Germinal center (tissue), 1 donor: Measurements from ENCODE around the gene SLC2A4.

ENCODE experiments used
- DNase-seq: peaks from one replicate; pipeline ENCODE4 v3.0.0; 2012; ENCODE audit warnings: mixed read lengths, low spot score

The SLC2A4 gene

DNA sequence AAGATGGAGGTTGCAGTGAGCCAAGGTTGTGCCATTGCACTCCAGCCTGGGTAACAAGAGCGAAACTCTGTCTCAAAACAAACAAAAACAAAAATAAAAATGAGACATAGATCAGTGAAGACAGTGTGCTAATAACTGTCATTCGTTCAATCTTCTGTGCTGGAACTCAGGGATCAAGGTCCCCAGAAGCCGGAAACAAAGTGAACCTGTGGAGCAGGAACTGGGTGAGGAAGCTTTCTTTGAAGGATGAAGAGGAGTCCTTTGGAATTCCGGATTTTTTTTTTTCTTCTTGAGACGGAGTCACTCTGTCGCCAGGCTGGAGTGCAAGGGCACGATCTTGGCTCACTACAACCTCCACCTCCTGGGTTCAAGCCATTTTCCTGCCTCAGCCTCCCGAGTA, 2.1 kb upstream of the SLC2A4 start:
- DNase-seq = no peak

DNA sequence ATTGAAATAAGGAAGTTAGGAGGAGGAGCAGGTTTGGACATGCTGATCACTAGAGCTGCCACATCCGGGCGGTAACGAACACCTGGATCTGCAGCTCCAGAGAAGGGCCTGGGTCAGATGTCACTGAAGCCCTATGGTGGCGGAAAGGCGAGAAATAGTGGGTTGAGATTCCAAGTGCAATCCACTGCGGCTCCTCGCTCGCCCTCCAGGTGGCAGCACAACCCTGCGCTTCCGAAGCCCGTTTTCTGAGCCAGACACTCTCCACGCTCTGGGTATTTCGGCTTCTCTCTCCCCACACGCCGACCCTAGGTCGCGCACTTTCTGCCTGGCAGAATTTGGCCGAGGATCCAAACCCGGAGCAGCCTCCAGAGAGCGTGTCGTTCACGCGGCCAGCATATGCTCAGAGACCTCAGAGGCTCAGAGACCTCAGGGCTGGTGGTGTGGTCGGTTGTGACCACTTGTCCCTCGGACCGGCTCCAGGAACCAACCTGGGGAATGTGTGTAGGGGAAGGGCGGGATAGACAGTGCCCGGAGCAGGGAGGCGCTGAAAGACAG, 922 bp upstream of the SLC2A4 start:
- DNase-seq = peak; percentile 87

DNA sequence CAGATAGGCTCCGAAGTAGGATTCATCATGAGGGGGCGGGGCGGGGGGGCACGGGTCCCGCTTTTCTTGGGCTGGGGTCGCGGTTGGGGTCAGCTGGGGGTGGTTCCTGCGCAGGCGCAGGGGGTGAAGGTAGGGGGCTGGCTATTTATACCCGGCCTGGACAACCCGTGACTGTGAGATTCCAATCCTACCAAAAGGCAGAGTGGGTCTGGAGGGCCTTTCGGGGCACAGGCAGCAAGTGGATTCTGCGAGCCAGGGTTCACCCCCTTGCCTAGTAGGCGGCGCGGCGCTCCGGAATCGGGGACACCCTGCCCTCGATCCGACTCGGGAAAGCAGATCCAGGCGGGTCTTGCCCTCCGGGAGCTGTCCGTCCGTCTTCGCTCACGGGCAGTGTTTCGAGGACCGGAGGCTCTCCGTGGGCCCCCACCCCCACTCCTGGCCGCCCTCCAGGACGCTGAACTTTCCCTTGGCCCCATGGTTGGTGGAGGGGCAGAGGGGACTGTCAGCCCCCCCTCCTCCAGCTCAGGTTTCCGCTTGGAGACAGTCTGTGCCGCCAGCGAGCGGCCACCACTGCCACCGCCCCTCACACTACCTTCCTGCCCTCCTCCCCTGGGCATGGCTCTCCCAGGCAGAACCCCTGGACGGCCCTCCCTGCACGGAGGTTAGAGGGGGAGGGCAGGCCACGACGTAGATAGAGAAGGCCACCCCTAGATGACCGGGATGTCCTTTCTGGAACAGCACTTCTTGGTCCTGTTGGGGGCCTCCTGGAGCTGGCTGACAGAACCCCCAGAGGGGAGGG, 634 bp downstream of the SLC2A4 start:
- DNase-seq = no peak

DNA sequence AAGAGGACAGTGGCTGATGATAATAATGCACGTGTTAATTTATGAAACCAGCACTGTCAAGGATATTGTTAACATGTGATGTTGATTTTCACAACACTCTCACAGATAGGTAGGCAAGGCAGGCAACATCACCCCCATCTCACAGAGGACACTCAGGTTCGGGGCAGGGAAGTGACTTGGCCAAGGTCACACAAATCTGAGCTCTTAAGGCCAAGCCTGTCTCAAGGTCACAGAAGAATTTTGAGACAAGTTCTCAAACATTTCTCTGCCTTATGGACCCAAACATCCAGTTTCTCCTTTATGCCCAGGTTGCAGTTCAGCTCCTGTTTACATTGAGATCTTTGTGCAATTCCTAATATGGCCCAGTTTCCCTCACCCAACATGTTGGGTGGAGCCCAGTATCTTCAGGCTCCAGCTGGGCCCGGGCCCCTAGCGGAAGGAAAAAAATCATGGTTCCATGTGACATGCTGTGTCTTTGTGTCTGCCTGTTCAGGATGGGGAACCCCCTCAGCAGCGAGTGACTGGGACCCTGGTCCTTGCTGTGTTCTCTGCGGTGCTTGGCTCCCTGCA, 1.3 kb downstream of the SLC2A4 start:
- no peak for DNase-seq

DNA sequence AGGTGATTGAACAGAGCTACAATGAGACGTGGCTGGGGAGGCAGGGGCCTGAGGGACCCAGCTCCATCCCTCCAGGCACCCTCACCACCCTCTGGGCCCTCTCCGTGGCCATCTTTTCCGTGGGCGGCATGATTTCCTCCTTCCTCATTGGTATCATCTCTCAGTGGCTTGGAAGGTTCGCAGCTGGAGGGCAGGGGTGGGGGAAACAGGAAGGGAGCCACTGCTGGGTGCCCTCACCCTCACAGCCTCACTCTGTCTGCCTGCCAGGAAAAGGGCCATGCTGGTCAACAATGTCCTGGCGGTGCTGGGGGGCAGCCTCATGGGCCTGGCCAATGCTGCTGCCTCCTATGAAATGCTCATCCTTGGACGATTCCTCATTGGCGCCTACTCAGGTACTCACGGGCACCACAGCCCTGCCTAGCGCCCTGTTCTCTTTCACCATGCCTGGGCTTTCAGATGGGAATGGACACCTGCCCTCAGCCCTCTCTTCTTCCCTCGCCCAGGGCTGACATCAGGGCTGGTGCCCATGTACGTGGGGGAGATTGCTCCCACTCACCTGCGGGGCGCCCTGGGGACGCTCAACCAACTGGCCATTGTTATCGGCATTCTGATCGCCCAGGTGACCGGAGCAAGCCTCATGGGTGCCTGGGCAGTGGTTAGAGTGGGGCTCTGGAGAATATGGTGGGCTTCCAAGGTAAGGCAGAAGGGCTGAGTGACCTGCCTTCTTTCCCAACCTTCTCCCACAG, 2.1 kb downstream of the SLC2A4 start:
- no peak for DNase-seq

DNA sequence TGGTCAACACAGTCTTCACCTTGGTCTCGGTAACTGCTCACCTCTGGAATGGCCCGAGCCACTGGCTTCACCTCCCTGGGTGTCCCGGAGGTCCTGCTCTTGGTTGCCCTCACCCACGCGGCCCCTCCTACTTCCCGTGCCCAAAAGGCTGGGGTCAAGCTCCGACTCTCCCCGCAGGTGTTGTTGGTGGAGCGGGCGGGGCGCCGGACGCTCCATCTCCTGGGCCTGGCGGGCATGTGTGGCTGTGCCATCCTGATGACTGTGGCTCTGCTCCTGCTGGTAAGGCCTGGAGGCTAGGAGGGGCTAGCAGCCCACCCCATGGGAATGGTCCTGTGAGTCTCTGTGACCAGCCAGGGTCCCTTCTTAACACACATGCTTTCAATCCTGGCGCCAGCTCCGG, 3.4 kb downstream of the SLC2A4 start:
- no peak for DNase-seq

DNA sequence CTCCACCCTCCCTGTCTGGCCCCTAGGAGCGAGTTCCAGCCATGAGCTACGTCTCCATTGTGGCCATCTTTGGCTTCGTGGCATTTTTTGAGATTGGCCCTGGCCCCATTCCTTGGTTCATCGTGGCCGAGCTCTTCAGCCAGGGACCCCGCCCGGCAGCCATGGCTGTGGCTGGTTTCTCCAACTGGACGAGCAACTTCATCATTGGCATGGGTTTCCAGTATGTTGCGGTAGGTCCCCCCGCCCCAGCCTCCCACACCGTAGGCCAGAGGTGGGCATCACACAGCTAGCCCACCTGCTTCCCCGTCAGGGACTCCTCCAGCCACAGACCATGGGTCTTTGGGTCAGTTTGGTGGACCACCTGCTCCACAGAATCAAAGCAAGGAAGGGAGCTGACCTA, 4.2 kb downstream of the SLC2A4 start:
- no peak for DNase-seq

DNA sequence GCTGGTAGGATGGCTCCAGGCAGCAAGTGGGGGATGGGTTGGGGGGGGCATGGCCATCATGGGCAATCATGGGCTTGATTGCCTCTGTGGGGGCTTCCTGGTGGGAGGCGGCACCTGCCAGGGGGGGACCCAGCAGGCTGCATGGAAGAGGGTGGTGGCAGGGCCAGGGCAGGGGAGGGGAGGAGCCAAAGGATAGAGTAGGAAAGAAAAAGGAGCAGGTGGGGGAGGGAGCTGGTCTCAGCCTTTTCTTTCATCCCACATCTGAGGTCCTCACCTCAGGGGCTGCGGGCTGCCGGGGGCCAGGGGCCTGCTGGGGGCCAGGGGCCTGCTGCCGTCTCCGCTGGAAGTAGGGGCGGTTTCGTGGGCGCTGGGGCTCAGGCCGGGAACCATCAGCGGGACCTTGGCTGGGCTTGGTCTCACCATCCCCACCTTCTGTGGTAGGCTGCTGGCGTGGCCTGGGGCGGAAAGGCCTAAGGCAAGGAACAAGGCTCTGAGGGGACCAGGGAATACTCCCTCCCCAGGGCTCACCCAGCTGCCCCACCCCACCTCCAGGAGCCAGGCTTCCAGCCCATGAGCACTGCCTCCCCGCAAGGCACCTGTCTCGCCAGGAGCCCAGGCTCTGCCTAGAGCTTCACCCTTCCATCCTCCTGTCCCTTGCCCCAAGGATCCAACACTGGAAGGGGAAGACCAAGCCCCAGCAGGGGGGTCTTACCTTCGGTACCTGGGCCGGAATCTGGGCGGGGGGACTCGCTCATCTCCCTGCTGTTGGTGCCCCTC, 7.9 kb downstream of the SLC2A4 start:
- no peak for DNase-seq

DNA sequence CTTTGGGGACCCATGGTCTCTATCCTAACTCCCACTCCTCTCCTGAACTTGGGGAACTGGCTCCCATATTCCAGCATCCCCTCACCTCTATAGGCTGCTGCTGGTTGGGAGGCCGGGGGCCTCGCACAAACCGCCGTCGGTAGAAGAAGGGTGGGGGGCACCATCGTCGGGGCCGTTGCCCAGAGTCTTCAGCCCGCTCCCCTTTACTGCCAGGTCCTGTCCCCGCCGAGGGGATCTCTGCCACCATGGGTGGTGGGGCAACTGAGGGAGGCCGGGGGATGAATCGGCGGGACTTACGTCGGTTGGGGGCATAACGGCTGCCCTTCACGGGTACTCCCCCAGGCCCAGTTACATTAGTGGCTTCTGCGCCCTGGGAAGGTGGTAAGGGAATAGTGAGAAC, 8.6 kb downstream of the SLC2A4 start:
- DNase-seq = no peak

DNA sequence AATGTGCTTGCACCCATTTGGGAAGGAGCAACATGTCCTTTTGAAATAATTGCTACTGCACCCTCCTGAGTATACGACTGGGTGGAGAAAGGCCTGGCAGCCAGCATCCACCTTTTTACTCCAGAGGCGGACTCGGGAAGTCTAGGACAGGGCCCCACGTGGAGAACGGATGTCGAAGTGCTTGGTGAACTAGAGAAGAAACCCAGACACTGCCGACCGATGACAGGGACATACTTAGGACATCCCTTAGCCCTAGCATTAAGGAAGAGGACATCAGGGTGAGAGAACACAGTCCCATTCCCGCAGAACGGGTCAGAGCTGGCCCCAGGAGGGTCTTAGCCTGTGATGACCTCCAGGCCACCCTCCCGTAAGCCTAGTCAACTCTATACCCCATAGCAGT, 9.2 kb downstream of the SLC2A4 start:
- DNase-seq = no peak

DNA sequence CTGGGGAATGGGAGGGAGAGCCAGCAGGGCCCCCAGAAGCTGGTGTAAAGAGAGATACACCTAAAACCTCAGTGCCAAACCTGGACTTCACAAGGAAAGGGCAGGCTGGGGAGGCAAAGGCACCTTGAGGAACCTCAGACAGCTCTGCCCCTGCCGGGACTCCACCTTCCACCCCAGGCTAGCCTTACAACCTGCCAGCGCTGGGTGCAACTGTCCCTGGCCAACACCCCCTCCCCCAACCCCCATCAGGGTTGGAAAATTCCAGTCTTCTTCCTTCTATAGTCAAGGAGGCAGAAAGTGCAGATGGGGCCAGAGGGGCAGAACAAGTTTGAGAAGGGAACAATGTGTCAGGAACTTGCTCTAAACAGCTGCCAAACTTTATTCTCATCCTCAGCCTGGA, 10.7 kb downstream of the SLC2A4 start:
- no peak for DNase-seq

DNA sequence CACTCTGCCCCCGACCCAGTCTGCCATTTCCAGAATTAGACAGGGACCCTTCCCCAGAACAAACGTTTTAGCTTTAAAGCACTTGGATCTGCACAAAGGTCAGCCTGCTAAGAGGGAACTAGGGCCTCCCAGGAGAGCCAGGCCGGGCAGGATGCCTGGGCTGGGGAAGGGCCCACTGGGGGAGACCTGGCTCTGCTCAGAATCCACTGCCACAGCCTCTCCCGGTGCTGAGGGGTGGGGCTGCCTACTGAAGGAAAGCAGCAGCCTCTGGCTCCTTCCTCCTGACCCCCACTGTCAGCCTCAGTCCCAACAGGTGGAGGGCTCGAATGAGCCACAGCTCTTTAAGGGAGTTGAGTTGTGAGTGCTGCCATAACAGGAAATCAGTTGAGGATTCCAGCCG, 11.2 kb downstream of the SLC2A4 start:
- DNase-seq = no peak

DNA sequence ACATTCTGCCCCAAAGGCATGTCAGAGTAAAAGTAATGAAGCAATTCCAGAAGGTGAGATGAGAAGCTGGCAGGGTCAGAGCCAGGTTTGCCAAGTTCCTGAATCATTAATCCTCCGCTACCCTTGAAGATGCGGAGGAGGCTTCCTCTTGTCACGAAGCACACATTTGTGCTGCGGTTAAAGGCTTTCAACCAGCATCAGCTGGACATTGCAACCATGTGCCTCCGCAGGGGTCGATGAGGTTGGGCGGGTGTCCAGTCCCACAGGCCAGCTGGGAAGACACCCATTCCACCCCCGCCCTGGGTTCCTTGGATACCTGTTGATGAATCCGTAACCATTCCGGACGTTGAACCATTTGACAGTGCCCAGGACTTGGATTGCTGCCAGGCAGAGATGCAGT, 11.6 kb downstream of the SLC2A4 start:
- no peak for DNase-seq

DNA sequence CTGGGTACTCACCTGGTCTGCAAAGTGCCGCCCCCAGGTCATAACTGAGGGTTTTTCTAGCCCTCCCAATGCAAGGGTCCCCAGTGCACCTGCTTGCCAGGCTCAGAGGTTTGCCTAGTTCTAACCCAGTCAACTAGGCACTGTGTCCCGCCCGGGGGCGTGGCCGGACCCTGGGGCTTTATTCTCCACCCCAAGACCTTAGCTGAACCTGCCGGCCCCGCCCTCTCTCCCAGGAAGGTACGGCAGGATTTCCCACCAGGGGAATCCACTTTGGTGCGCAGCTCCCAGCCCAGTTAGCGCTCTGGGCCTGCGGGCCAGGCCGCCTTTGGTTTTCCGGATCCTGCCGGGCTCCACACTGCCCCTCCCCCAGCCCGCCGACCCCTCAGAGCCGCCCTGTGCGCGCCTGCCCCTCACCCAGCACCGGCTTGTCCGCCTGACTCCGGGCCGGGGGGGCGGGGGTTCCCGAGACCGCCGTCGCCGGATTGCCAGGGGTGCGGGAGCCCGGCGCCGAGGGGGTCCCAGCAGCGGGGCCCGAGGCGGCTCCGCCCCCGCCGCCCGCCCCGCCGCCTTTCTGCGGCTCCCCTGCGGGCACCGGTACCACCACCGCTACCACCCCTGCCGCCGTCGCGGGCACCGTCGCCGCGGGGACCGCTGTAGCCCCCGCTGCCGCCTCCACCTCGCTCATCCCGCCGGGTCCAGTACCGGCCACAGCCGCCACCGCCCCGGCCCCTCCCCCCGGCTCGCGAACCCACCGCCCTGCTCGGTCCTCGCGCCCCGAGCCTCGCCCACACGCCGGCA, 12.5 kb downstream of the SLC2A4 start:
- peak; percentile 54 for DNase-seq

DNA sequence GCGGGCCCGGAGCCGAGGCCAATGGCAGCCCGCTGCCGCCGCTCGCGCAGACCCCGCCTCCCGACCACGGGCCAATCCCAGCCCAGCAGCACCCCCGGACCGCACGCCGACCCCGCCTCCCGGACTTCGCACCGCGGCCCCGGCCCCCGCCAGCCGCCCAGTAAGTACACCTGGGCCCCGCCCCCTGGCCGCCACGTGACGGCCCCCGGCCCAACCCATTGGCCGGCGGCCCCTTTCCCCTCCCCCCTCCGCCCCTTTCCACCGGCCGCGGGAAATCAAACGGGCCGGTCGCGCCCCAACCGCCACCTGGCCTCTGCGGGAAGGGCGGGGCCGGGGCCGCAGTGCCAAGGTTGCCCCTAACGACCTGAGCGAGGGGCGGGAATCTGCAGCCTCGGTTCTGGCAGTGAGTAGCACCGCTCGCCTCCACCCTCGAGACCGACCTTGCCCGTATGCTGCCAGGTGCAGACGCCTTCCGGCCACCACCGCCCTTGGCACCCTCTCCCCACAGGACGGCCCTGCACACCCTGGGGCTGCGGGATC, 13.2 kb downstream of the SLC2A4 start, which contains the start of gene YBX2:
YBX2 (minus strand) TSS at position 26 of the 540 bp plus-strand sequence. CDS start 139 bp downstream, outside the sequence.
- peak; percentile 95 for DNase-seq

DNA sequence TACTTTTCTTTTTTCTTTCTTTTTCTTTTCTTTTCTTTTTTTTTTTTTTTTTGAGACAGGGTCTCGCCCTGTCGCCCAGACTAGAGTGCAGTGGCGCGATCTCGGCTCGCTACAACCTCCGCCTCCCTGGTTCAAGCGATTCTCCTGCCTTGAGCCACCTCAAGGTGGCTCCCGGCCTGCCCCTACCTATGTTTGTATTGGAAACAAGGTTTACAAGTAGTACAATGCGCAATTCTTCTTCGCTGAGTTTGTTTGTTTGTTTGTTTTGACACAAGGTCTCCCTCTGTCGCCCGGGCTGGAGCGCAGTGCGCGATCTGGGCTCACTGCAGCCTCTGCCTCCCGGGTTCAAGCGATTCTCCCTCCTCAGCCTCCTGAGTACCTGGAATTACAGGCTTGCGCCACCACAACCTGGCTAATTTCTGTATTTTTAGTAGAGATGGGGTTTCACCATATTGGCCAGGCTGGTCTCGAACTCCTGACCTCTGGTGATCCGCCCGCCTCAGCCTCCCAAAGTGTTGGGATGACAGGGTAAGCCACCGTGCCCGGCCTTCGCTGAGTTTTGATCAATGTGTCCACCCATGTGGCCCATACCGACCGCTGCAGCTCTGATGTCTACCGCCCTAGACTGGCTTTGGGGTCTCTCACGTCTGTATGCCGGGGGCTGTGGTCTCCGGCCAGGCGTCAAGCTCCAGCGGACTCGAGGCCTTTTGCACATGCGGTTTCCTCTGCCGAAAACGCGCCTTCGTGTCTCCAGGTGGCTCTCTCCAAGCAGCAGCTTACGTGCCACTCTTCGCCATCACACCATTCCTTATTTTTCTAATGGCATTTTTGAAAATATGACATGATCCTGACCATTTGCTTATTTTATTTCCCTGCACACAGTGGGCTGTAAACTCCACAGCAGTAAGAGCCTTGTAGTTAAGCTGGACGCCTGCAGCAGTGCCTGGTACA, 14.0 kb downstream of the SLC2A4 start:
- no peak for DNase-seq

DNA sequence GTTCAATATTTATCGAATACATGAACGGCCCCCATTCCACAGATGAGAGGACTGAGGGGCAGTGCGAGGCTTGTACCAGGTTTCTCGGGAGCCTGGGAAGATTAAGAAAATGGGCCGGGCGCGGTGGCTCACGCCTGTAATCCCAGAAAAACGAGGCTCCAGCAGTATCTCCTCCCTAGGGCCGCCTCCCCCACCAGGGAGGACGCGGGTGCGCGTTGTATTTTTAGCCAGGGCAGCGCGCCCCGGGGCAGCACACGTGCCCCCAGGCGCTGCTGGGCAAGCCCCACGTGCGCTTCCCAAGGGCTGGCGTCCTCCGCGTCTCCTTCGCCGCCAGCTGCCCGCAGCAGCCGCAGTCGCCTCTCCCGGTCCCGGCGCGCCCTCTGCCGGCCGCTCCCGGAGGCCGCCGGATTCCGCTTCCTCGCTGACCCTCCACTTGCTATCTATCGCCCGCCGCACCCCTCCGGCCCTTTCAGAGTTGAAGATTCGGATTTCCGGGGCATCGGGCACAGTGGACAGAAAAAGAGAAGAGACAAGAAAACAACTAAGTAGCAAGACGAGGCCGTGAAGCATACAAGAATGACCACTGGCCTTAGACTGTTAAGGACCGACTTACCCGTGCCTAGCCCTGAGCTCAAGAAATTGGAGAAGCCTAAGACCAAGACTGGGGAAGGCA, 14.8 kb downstream of the SLC2A4 start:
- peak; percentile 65 for DNase-seq

DNA sequence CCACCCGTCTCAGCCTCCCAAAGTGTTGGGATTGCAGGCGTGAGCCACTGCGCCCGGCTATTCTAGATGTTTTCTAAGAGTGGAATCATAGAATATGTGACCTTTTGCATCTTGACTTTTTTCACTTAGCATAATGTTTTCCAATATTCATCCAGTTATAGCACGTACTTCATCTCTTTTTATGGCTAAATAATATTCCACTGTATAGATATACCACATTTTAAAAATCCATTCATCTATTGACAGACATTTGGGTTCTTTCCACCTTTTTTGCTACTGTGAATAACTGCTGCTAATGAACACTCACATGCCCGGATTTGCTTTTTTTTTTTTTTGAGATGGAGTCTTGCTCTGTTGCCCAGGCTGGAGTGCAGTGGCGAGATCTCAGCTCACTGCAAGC, 22.7 kb downstream of the SLC2A4 start:
- DNase-seq = no peak
